Measurements from ENCODE around the gene INSC.

The INSC gene

GRCh38 chr11:15295695-15296094 lies 181.0 kb downstream of the INSC start:
- Histone ChIP-seq H3K79me2 (ENCODE audit: insufficient read depth, low read length) (no peaks in the 10 kb centered on the region), H3K9me2 (ENCODE audit: low read depth, low read length) (no peaks in the 10 kb centered on the region), H3K4me3 (ENCODE audit: low read depth, low read length, poor library complexity, severe bottlenecking) (no peak overlapping the region), H3K27me3 (ENCODE audit: insufficient read depth, low read length) (no peaks in the 10 kb centered on the region), H3K9ac (ENCODE audit: low read length) (no peak overlapping the region), H3K4me1 (ENCODE audit: insufficient read depth, low read length, severe bottlenecking) (no peaks in the 10 kb centered on the region), H3K9me3 (ENCODE audit: low read length) (no peaks in the 10 kb centered on the region), H2AFZ (ENCODE audit: low read length) (no peak overlapping the region), H3K36me3 (ENCODE audit: insufficient read depth, low read length) (no peaks in the 10 kb centered on the region), H3K27ac (ENCODE audit: low read depth, low read length, poor library complexity, severe bottlenecking) (no peak overlapping the region), H3F3A (ENCODE audit: insufficient read depth, low read length) (no peaks in the 10 kb centered on the region), H4K20me1 (ENCODE audit: insufficient read depth, low read length) (no peaks in the 10 kb centered on the region), H3K4me2 (ENCODE audit: low read length) (no peak overlapping the region)
- TF ChIP-seq, protein P1, sequence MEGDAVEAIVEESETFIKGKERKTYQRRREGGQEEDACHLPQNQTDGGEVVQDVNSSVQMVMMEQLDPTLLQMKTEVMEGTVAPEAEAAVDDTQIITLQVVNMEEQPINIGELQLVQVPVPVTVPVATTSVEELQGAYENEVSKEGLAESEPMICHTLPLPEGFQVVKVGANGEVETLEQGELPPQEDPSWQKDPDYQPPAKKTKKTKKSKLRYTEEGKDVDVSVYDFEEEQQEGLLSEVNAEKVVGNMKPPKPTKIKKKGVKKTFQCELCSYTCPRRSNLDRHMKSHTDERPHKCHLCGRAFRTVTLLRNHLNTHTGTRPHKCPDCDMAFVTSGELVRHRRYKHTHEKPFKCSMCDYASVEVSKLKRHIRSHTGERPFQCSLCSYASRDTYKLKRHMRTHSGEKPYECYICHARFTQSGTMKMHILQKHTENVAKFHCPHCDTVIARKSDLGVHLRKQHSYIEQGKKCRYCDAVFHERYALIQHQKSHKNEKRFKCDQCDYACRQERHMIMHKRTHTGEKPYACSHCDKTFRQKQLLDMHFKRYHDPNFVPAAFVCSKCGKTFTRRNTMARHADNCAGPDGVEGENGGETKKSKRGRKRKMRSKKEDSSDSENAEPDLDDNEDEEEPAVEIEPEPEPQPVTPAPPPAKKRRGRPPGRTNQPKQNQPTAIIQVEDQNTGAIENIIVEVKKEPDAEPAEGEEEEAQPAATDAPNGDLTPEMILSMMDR (IDR thresholded peaks at IDR 0.05; ENCODE audit: low read length): no peak
- TF ChIP-seq EZH2 (IDR thresholded peaks at IDR 0.05; ENCODE audit: borderline replicate concordance, low read length): no peak

Measured in OCI-LY1 (cell line).